ENCODE data around the gene ASH1L.

- TF ChIP-seq CTCF (IDR thresholded peaks at IDR 0.05; ENCODE audit: poor library complexity): no peak
- no peak for TF ChIP-seq EZH2 (IDR thresholded peaks at IDR 0.05; ENCODE audit: borderline replicate concordance)
- no peak for TF ChIP-seq EZH2phosphoT487 (IDR thresholded peaks at IDR 0.05; ENCODE audit: low read depth, severe bottlenecking, unreplicated experiment)
These were observed 262.6 kb downstream of the ASH1L start for GRCh38 chr1:155300024-155300423.

Measured in hepatocyte (in vitro differentiated cells).